Endothelial cell (in vitro differentiated cells): ENCODE data around the gene ZNF574. TPM values are rescaled to one million over a fixed set of nuclear protein-coding genes. Genes with fewer than 3 reads are reported as not detected.

Experiments
- DNase-seq: peaks from one replicate; pipeline ENCODE4 v3.0.0; 2021; ENCODE audit warnings: low spot score
- H3K27ac Mint-ChIP-seq: one replicate; pipeline ENCODE4 v1.8.0; 2021; ENCODE audit warnings: mixed read lengths, inconsistent platforms; ENCODE audit not compliant: unreplicated experiment
- H3K27me3 Mint-ChIP-seq: one replicate; pipeline ENCODE4 v1.8.0; 2021; ENCODE audit warnings: mild to moderate bottlenecking, moderate library complexity, mixed read lengths, inconsistent platforms; ENCODE audit not compliant: unreplicated experiment
- H3K36me3 Mint-ChIP-seq: one replicate; pipeline ENCODE4 v1.8.0; 2021; ENCODE audit warnings: mild to moderate bottlenecking, low read depth, mixed read lengths, inconsistent platforms; ENCODE audit not compliant: unreplicated experiment
- H3K4me1 Mint-ChIP-seq: one replicate; pipeline ENCODE4 v1.8.0; 2021; ENCODE audit warnings: mild to moderate bottlenecking, mixed read lengths, inconsistent platforms; ENCODE audit not compliant: unreplicated experiment
- H3K4me3 Mint-ChIP-seq: one replicate; pipeline ENCODE4 v1.8.0; 2021; ENCODE audit warnings: mild to moderate bottlenecking, mixed read lengths, inconsistent platforms; ENCODE audit not compliant: unreplicated experiment
- H3K9me3 Mint-ChIP-seq: one replicate; pipeline ENCODE4 v1.8.0; 2021; ENCODE audit warnings: mixed read lengths, inconsistent platforms; ENCODE audit not compliant: unreplicated experiment
- total RNA-seq: library from RNA; stranded (reverse); fragmentation: NEBNext Ultra II Directional; extraction: Animal tissue kit (Norgen Biotek cat#: 25700); gene quantifications from one replicate; pipeline ENCODE4 v1.2.1, GENCODE V29; 2021; ENCODE audit not compliant: unreplicated experiment
- TF ChIP-seq, protein P1 (sequence below): fragments of 200-600 bp; sonication (generic); IDR thresholded peaks from one replicate; pipeline ENCODE4 v1.5.0; 2021; ENCODE audit warnings: antibody characterized with exemption; ENCODE audit not compliant: unreplicated experiment

ZNF574 gene
- total RNA-seq, 1 donor from 2014 or later, result 19.7 TPM

- peaks cover 10% of the 10 kb centered on the region for H3K4me1 Mint-ChIP-seq
- H3K9me3 Mint-ChIP-seq, result no peaks in the 10 kb centered on the region
- peaks cover 6% of the 10 kb centered on the region for H3K27me3 Mint-ChIP-seq
- DNase-seq, result no peak
- H3K4me3 Mint-ChIP-seq, result no peak overlapping the region
- no peak overlapping the region for H3K27ac Mint-ChIP-seq
- TF ChIP-seq, protein P1, sequence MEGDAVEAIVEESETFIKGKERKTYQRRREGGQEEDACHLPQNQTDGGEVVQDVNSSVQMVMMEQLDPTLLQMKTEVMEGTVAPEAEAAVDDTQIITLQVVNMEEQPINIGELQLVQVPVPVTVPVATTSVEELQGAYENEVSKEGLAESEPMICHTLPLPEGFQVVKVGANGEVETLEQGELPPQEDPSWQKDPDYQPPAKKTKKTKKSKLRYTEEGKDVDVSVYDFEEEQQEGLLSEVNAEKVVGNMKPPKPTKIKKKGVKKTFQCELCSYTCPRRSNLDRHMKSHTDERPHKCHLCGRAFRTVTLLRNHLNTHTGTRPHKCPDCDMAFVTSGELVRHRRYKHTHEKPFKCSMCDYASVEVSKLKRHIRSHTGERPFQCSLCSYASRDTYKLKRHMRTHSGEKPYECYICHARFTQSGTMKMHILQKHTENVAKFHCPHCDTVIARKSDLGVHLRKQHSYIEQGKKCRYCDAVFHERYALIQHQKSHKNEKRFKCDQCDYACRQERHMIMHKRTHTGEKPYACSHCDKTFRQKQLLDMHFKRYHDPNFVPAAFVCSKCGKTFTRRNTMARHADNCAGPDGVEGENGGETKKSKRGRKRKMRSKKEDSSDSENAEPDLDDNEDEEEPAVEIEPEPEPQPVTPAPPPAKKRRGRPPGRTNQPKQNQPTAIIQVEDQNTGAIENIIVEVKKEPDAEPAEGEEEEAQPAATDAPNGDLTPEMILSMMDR, result no peak
- no peaks in the 10 kb centered on the region for H3K36me3 Mint-ChIP-seq
These were observed 15.8 kb downstream of the ZNF574 start for GRCh38 chr19:42091742-42092141.

GRCh38 chr19:42092350-42092749, 16.4 kb downstream of the ZNF574 start:
- H3K9me3 Mint-ChIP-seq, result no peaks in the 10 kb centered on the region
- DNase-seq, result peak; percentile 60
- H3K27ac Mint-ChIP-seq, result peak overlapping the region; percentile 32
- no peaks in the 10 kb centered on the region for H3K36me3 Mint-ChIP-seq
- no peak overlapping the region for H3K4me3 Mint-ChIP-seq
- H3K27me3 Mint-ChIP-seq, result peaks cover 6% of the 10 kb centered on the region
- TF ChIP-seq, protein P1, result no peak
- H3K4me1 Mint-ChIP-seq, result peaks cover 7% of the 10 kb centered on the region

DNA sequence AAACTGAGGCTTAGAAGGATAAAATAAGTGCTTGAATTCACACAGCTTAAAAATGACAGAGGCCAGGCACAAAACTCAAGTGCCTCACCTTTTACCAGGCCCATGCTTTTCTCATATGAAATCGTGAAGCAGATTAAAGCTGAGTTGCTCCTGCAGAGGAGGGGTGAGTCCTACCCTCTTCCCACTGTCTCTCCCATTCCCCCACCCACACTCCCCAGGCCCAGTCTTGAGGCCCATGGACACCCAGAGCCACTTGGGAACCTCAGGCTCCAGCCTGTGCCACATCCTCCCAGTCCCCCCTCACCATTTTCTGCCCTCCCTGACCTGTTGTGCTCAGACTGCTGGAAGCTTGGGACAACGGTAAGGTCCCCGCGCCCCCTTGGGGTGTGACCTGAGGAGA, 17.5 kb downstream of the ZNF574 start:
- H3K9me3 Mint-ChIP-seq, result no peaks in the 10 kb centered on the region
- peaks cover 5% of the 10 kb centered on the region for H3K4me1 Mint-ChIP-seq
- peaks cover 6% of the 10 kb centered on the region for H3K27me3 Mint-ChIP-seq
- no peak for DNase-seq
- H3K36me3 Mint-ChIP-seq, result no peaks in the 10 kb centered on the region
- H3K27ac Mint-ChIP-seq, result no peak overlapping the region
- TF ChIP-seq, protein P1, result no peak
- H3K4me3 Mint-ChIP-seq, result no peak overlapping the region

- no peak for DNase-seq
- Mint-ChIP-seq H3K4me3 (no peak overlapping the region), H3K4me1 (peaks cover 3% of the 10 kb centered on the region), H3K27ac (peak overlapping the region; percentile 16), H3K27me3 (peaks cover 6% of the 10 kb centered on the region), H3K9me3 (no peaks in the 10 kb centered on the region), H3K36me3 (no peaks in the 10 kb centered on the region)
- TF ChIP-seq, protein P1, result no peak
These were observed 18.0 kb downstream of the ZNF574 start for GRCh38 chr19:42093926-42094325.

GRCh38 chr19:42095142-42095813, 19.3 kb downstream of the ZNF574 start:
- no peak for DNase-seq
- TF ChIP-seq, protein P1, result no peak
- Mint-ChIP-seq H3K9me3 (no peaks in the 10 kb centered on the region), H3K27me3 (peaks cover 6% of the 10 kb centered on the region), H3K4me3 (no peak overlapping the region), H3K27ac (no peak overlapping the region), H3K4me1 (peaks cover 5% of the 10 kb centered on the region), H3K36me3 (no peaks in the 10 kb centered on the region)
